Measurements from ENCODE around the gene PLD3. TPM values are rescaled to one million over a fixed set of nuclear protein-coding genes. Genes with fewer than 3 reads are reported as not detected.

PLD3 gene
- total and polyA plus RNA-seq, 2 experiments from 2014 or later: 181 to 490 TPM

DNA sequence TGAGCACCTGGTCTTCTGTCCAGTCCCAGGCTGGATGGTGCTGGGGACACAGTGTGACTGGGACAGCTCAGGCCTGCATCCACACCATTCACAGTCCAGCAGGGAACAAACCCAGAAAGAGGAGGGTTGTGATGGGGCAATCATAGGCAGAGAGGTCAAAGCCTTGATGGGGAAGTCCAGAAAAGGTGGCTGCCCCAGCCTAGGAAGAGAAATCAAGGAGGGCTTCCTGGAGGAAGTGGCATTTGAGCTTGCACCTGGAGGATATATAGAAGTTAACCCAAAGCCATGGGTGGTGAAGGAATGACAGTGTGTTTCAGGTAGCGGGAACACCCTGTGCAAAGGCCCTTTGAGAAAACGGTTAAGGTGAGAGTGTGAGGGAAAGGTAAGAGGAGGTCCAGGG lies 67.3 kb downstream of the PLD3 start (continued):
- TF ChIP-seq, protein P1, sequence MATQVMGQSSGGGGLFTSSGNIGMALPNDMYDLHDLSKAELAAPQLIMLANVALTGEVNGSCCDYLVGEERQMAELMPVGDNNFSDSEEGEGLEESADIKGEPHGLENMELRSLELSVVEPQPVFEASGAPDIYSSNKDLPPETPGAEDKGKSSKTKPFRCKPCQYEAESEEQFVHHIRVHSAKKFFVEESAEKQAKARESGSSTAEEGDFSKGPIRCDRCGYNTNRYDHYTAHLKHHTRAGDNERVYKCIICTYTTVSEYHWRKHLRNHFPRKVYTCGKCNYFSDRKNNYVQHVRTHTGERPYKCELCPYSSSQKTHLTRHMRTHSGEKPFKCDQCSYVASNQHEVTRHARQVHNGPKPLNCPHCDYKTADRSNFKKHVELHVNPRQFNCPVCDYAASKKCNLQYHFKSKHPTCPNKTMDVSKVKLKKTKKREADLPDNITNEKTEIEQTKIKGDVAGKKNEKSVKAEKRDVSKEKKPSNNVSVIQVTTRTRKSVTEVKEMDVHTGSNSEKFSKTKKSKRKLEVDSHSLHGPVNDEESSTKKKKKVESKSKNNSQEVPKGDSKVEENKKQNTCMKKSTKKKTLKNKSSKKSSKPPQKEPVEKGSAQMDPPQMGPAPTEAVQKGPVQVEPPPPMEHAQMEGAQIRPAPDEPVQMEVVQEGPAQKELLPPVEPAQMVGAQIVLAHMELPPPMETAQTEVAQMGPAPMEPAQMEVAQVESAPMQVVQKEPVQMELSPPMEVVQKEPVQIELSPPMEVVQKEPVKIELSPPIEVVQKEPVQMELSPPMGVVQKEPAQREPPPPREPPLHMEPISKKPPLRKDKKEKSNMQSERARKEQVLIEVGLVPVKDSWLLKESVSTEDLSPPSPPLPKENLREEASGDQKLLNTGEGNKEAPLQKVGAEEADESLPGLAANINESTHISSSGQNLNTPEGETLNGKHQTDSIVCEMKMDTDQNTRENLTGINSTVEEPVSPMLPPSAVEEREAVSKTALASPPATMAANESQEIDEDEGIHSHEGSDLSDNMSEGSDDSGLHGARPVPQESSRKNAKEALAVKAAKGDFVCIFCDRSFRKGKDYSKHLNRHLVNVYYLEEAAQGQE (IDR thresholded peaks at IDR 0.05; ENCODE audit: unreplicated experiment): no peak
- TF ChIP-seq JUNB (IDR thresholded peaks at IDR 0.05; ENCODE audit: unreplicated experiment): no peak
- TF ChIP-seq STAT1 (IDR thresholded peaks at IDR 0.05; ENCODE audit: unreplicated experiment): no peak
- TF ChIP-seq ZNF114 (CRISPR knock-in tag; IDR thresholded peaks at IDR 0.05): no peak
- TF ChIP-seq NANOG (IDR thresholded peaks at IDR 0.05; ENCODE audit: borderline replicate concordance): no peak
- TF ChIP-seq, protein P2, sequence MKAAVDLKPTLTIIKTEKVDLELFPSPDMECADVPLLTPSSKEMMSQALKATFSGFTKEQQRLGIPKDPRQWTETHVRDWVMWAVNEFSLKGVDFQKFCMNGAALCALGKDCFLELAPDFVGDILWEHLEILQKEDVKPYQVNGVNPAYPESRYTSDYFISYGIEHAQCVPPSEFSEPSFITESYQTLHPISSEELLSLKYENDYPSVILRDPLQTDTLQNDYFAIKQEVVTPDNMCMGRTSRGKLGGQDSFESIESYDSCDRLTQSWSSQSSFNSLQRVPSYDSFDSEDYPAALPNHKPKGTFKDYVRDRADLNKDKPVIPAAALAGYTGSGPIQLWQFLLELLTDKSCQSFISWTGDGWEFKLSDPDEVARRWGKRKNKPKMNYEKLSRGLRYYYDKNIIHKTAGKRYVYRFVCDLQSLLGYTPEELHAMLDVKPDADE (IDR thresholded peaks at IDR 0.05): no peak
- TF ChIP-seq ZNF331 (CRISPR knock-in tag; IDR thresholded peaks at IDR 0.05; ENCODE audit: low read depth): no peak

DNA sequence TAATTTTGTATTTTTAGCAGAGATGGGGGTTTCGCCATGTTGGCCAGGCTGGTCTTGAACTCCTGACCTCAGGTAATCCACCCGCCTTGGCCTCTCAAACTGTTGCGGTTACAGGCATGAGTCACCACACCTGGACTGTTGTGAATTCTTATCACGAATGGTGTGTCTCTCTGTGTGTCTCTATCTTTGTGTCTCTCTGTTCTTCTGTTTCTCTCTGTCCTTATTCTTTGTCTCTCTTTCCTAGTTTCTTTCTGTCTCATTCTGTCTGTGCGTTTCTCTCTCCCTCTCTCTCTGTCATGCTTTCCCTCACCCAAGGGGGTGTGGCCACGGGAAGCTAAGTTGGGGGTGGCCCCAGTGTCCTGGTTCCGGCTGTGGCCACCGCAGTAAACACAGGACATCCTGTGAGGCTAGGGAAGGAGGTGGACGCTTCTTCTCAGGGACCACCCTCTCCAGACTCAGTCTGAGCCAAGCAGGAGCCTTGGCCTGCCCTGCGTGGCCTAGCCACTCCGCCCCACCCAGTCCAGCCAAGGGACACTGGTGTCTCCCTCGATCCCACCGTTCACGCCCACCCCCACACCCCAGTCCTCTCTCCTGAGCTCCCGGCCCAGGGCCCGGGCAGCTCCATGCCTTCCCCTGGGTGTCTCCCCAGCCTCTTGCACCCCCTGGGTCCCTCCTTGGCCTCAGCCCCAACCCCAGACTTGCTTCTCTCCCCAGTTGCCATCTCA lies 68.6 kb downstream of the PLD3 start:
- H3K4me3 ChIP-seq: no peak overlapping the region
- H3K27ac ChIP-seq (ENCODE audit: low read depth): no peak overlapping the region
- no peaks in the 10 kb centered on the region for H3F3A ChIP-seq (replicated peaks; ENCODE audit: low read depth)
- peak overlapping the region; percentile 2; the same call in 1 of the 2 replicates for H3K27ac Mint-ChIP-seq
- no peak overlapping the region for H3K4me2 ChIP-seq
- no peak overlapping the region for H3K4me3 Mint-ChIP-seq
- DNase-seq (ENCODE audit: low spot score) (no peak), ATAC-seq (no peak)
- peak overlapping the region; percentile 66; the same call in 1 of the 2 replicates for H2AFZ ChIP-seq
- H3K4me1 ChIP-seq (ENCODE audit: insufficient read depth): peaks cover 17% of the 10 kb centered on the region
- peaks cover 3% of the 10 kb centered on the region; the same call in 1 of the 3 replicates for H3K36me3 Mint-ChIP-seq (ENCODE audit: low read depth)
- H3K27me3 ChIP-seq (ENCODE audit: insufficient read depth): no peaks in the 10 kb centered on the region
- peaks cover 25% of the 10 kb centered on the region for H3K4me1 Mint-ChIP-seq
- H4K20me1 ChIP-seq (replicated peaks; ENCODE audit: insufficient read depth): no peaks in the 10 kb centered on the region
- no peaks in the 10 kb centered on the region for H3K79me2 ChIP-seq (replicated peaks; ENCODE audit: insufficient read depth)
- H3K27me3 Mint-ChIP-seq (ENCODE audit: insufficient read depth, low read depth, poor library complexity): peaks cover 2% of the 10 kb centered on the region
- no peaks in the 10 kb centered on the region for H3K9me2 ChIP-seq (ENCODE audit: insufficient read depth)
- H3K36me3 ChIP-seq (ENCODE audit: insufficient read depth): no peaks in the 10 kb centered on the region
- H3K9me3 Mint-ChIP-seq: no peaks in the 10 kb centered on the region
- TF ChIP-seq, protein P3, sequence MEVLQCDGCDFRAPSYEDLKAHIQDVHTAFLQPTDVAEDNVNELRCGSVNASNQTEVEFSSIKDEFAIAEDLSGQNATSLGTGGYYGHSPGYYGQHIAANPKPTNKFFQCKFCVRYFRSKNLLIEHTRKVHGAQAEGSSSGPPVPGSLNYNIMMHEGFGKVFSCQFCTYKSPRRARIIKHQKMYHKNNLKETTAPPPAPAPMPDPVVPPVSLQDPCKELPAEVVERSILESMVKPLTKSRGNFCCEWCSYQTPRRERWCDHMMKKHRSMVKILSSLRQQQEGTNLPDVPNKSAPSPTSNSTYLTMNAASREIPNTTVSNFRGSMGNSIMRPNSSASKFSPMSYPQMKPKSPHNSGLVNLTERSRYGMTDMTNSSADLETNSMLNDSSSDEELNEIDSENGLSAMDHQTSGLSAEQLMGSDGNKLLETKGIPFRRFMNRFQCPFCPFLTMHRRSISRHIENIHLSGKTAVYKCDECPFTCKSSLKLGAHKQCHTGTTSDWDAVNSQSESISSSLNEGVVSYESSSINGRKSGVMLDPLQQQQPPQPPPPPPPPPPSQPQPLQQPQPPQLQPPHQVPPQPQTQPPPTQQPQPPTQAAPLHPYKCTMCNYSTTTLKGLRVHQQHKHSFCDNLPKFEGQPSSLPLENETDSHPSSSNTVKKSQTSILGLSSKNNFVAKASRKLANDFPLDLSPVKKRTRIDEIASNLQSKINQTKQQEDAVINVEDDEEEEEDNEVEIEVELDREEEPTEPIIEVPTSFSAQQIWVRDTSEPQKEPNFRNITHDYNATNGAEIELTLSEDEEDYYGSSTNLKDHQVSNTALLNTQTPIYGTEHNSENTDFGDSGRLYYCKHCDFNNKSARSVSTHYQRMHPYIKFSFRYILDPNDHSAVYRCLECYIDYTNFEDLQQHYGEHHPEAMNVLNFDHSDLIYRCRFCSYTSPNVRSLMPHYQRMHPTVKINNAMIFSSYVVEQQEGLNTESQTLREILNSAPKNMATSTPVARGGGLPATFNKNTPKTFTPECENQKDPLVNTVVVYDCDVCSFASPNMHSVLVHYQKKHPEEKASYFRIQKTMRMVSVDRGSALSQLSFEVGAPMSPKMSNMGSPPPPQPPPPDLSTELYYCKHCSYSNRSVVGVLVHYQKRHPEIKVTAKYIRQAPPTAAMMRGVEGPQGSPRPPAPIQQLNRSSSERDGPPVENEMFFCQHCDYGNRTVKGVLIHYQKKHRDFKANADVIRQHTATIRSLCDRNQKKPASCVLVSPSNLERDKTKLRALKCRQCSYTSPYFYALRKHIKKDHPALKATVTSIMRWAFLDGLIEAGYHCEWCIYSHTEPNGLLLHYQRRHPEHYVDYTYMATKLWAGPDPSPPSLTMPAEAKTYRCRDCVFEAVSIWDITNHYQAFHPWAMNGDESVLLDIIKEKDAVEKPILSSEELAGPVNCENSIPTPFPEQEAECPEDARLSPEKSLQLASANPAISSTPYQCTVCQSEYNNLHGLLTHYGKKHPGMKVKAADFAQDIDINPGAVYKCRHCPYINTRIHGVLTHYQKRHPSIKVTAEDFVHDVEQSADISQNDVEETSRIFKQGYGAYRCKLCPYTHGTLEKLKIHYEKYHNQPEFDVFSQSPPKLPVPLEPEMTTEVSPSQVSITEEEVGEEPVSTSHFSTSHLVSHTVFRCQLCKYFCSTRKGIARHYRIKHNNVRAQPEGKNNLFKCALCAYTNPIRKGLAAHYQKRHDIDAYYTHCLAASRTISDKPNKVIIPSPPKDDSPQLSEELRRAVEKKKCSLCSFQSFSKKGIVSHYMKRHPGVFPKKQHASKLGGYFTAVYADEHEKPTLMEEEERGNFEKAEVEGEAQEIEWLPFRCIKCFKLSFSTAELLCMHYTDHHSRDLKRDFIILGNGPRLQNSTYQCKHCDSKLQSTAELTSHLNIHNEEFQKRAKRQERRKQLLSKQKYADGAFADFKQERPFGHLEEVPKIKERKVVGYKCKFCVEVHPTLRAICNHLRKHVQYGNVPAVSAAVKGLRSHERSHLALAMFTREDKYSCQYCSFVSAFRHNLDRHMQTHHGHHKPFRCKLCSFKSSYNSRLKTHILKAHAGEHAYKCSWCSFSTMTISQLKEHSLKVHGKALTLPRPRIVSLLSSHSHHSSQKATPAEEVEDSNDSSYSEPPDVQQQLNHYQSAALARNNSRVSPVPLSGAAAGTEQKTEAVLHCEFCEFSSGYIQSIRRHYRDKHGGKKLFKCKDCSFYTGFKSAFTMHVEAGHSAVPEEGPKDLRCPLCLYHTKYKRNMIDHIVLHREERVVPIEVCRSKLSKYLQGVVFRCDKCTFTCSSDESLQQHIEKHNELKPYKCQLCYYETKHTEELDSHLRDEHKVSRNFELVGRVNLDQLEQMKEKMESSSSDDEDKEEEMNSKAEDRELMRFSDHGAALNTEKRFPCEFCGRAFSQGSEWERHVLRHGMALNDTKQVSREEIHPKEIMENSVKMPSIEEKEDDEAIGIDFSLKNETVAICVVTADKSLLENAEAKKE (CRISPR knock-in tag; IDR thresholded peaks at IDR 0.05): no peak
- no peak for TF ChIP-seq ZNF114 (CRISPR knock-in tag; IDR thresholded peaks at IDR 0.05)
- TF ChIP-seq, protein P4, sequence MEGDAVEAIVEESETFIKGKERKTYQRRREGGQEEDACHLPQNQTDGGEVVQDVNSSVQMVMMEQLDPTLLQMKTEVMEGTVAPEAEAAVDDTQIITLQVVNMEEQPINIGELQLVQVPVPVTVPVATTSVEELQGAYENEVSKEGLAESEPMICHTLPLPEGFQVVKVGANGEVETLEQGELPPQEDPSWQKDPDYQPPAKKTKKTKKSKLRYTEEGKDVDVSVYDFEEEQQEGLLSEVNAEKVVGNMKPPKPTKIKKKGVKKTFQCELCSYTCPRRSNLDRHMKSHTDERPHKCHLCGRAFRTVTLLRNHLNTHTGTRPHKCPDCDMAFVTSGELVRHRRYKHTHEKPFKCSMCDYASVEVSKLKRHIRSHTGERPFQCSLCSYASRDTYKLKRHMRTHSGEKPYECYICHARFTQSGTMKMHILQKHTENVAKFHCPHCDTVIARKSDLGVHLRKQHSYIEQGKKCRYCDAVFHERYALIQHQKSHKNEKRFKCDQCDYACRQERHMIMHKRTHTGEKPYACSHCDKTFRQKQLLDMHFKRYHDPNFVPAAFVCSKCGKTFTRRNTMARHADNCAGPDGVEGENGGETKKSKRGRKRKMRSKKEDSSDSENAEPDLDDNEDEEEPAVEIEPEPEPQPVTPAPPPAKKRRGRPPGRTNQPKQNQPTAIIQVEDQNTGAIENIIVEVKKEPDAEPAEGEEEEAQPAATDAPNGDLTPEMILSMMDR (conservative IDR thresholded peaks at IDR 0.05; ENCODE audit: low read depth in 2 of 2): no peak
- TF ChIP-seq STAT1 (IDR thresholded peaks at IDR 0.05; ENCODE audit: unreplicated experiment): no peak
- no peak for TF ChIP-seq CREB1 (CRISPR knock-in tag; IDR thresholded peaks at IDR 0.05; ENCODE audit: low read depth)
- TF ChIP-seq EZH2phosphoT487 (IDR thresholded peaks at IDR 0.05; ENCODE audit: unreplicated experiment): no peak
- no peak for TF ChIP-seq NANOG (IDR thresholded peaks at IDR 0.05; ENCODE audit: borderline replicate concordance)
